ENCODE data around the gene ZNF613. TPM values are rescaled to one million over a fixed set of nuclear protein-coding genes. Genes with fewer than 3 reads are reported as not detected.
"Not testable (repeated sequence)": the region's sequence is repeated elsewhere in the genome, so short reads cannot be mapped to it uniquely, and the experiment has no call there.

ZNF613 gene
- polyA plus RNA-seq, 6 donors from 2014 or later = 2.1 to 8.4 (median 6.1) TPM

- H3K27me3 Mint-ChIP-seq; ATAC-seq (ENCODE audit: low read depth in 2 of 2); H3K27ac Mint-ChIP-seq; H3K4me1 Mint-ChIP-seq; DNase-seq: not testable (repeated sequence)
- Mint-ChIP-seq H3K9me3 (peaks cover 24 to 90% (median 67%) of the 10 kb centered on the region in 7 donors), H3K36me3 (peaks cover 50 to 52% of the 10 kb centered on the region in 2 donors), H3K4me3 (peak overlapping the region in 1 of 8 donors; percentile 9)
Measured at GRCh38 chr19:51957846-51958245, 30.6 kb downstream of the ZNF613 start.

GRCh38 chr19:51959791-51960190 is 32.5 kb downstream of the ZNF613 start:
- H3K27me3 Mint-ChIP-seq = no peaks in the 10 kb centered on the region
- no peak for ATAC-seq (ENCODE audit: low read depth in 2 of 2)
- H3K9me3 Mint-ChIP-seq = peaks cover 28 to 96% (median 72%) of the 10 kb centered on the region in 7 donors
- H3K4me3 Mint-ChIP-seq = no peak overlapping the region
- no peak for DNase-seq
- no peak overlapping the region for H3K27ac Mint-ChIP-seq
- peaks cover 56 to 70% of the 10 kb centered on the region in 2 donors for H3K36me3 Mint-ChIP-seq
- H3K4me1 Mint-ChIP-seq = peaks cover 0 to 4% (median 4%) of the 10 kb centered on the region in 3 donors

- Mint-ChIP-seq H3K36me3 (peaks cover 59 to 79% of the 10 kb centered on the region in 2 donors), H3K9me3 (peaks cover 36 to 96% (median 76%) of the 10 kb centered on the region in 7 donors), H3K27ac (peak overlapping the region in 1 of 6 donors; percentile 47)
- not testable (repeated sequence) for H3K4me3 Mint-ChIP-seq; ATAC-seq (ENCODE audit: low read depth in 2 of 2); H3K27me3 Mint-ChIP-seq; DNase-seq; H3K4me1 Mint-ChIP-seq
Measured at GRCh38 chr19:51960621-51961233, 33.5 kb downstream of the ZNF613 start.

GRCh38 chr19:51965583-51965982 is 38.3 kb downstream of the ZNF613 start:
- Mint-ChIP-seq H3K9me3 (peaks cover 30 to 95% (median 80%) of the 10 kb centered on the region in 7 donors), H3K27me3 (no peaks in the 10 kb centered on the region)

GRCh38 chr19:51970718-51971117 is 43.4 kb downstream of the ZNF613 start:
- DNase-seq (no peak), ATAC-seq (ENCODE audit: low read depth in 2 of 2) (no peak)
- Mint-ChIP-seq H3K36me3 (peaks cover 70 to 73% of the 10 kb centered on the region in 2 donors), H3K27ac (no peak overlapping the region), H3K4me1 (peaks cover 0 to 5% (median 0%) of the 10 kb centered on the region in 3 donors), H3K9me3 (peaks cover 13 to 91% (median 74%) of the 10 kb centered on the region in 7 donors), H3K4me3 (no peak overlapping the region), H3K27me3 (no peaks in the 10 kb centered on the region)

More at GRCh38 chr19:51965583-51965982, 38.3 kb downstream of the ZNF613 start:
- peaks cover 71 to 83% of the 10 kb centered on the region in 2 donors for H3K36me3 Mint-ChIP-seq
- no peak overlapping the region for H3K27ac Mint-ChIP-seq
- H3K4me3 Mint-ChIP-seq = peak overlapping the region in 1 of 8 donors; percentile 56
- peaks cover 0 to 9% (median 4%) of the 10 kb centered on the region in 3 donors for H3K4me1 Mint-ChIP-seq
- DNase-seq = no peak
- ATAC-seq (ENCODE audit: low read depth in 2 of 2) = no peak

- H3K9me3 Mint-ChIP-seq = peaks cover 19 to 89% (median 77%) of the 10 kb centered on the region in 7 donors
- peaks cover 0 to 5% (median 0%) of the 10 kb centered on the region in 3 donors for H3K4me1 Mint-ChIP-seq
- H3K27ac Mint-ChIP-seq = no peak overlapping the region
- no peak for DNase-seq
- H3K4me3 Mint-ChIP-seq = no peak overlapping the region
- H3K36me3 Mint-ChIP-seq = peaks cover 74 to 78% of the 10 kb centered on the region in 2 donors
- H3K27me3 Mint-ChIP-seq = no peaks in the 10 kb centered on the region
- ATAC-seq (ENCODE audit: low read depth in 2 of 2) = no peak
Measured at GRCh38 chr19:51971624-51972023, 44.4 kb downstream of the ZNF613 start.

GRCh38 chr19:51975787-51976186 is 48.5 kb downstream of the ZNF613 start:
- not testable (repeated sequence) for ATAC-seq (ENCODE audit: low read depth in 2 of 2); H3K4me3 Mint-ChIP-seq; H3K27me3 Mint-ChIP-seq; H3K4me1 Mint-ChIP-seq; DNase-seq
- Mint-ChIP-seq H3K27ac (peak overlapping the region in 1 of 6 donors; percentile 7), H3K36me3 (peaks cover 80% of the 10 kb centered on the region in 2 donors), H3K9me3 (peaks cover 10 to 93% (median 86%) of the 10 kb centered on the region in 7 donors)

- H3K27me3 Mint-ChIP-seq = no peaks in the 10 kb centered on the region
- DNase-seq (no peak), ATAC-seq (ENCODE audit: low read depth in 2 of 2) (no peak)
- no peak overlapping the region for H3K4me3 Mint-ChIP-seq
- peaks cover 2 to 5% (median 4%) of the 10 kb centered on the region in 3 donors for H3K4me1 Mint-ChIP-seq
- H3K27ac Mint-ChIP-seq = no peak overlapping the region
- peaks cover 79% of the 10 kb centered on the region in 2 donors for H3K36me3 Mint-ChIP-seq
- peaks cover 6 to 91% (median 85%) of the 10 kb centered on the region in 7 donors for H3K9me3 Mint-ChIP-seq
Measured at GRCh38 chr19:51976852-51977251, 49.6 kb downstream of the ZNF613 start.

GRCh38 chr19:51977346-51977745 is 50.1 kb downstream of the ZNF613 start:
- peaks cover 78 to 79% of the 10 kb centered on the region in 2 donors for H3K36me3 Mint-ChIP-seq
- peaks cover 5 to 91% (median 85%) of the 10 kb centered on the region in 7 donors for H3K9me3 Mint-ChIP-seq
- H3K27ac Mint-ChIP-seq = peak overlapping the region in 1 of 6 donors; percentile 9
- no peak overlapping the region for H3K4me3 Mint-ChIP-seq
- H3K4me1 Mint-ChIP-seq = peaks cover 2 to 5% (median 4%) of the 10 kb centered on the region in 3 donors
- DNase-seq = no peak
- H3K27me3 Mint-ChIP-seq = no peaks in the 10 kb centered on the region
- no peak for ATAC-seq (ENCODE audit: low read depth in 2 of 2)

- Mint-ChIP-seq H3K27me3 (no peaks in the 10 kb centered on the region), H3K4me1 (peaks cover 4 to 10% (median 9%) of the 10 kb centered on the region in 3 donors), H3K9me3 (peaks cover 10 to 91% (median 83%) of the 10 kb centered on the region in 7 donors), H3K27ac (no peak overlapping the region), H3K4me3 (peak overlapping the region in 2 of 8 donors; percentile 4 to 43), H3K36me3 (peaks cover 78 to 83% of the 10 kb centered on the region in 2 donors)
- no peak for ATAC-seq (ENCODE audit: low read depth in 2 of 2)
- no peak for DNase-seq
Measured at GRCh38 chr19:51978882-51979281, 51.6 kb downstream of the ZNF613 start.

- Mint-ChIP-seq H3K9me3 (peaks cover 10 to 88% (median 73%) of the 10 kb centered on the region in 7 donors), H3K36me3 (peaks cover 75% of the 10 kb centered on the region in 2 donors), H3K27me3 (no peaks in the 10 kb centered on the region), H3K4me1 (peaks cover 4 to 10% (median 9%) of the 10 kb centered on the region in 3 donors), H3K4me3 (no peak overlapping the region), H3K27ac (no peak overlapping the region)
- ATAC-seq (ENCODE audit: low read depth in 2 of 2) (no peak), DNase-seq (no peak)
Measured at GRCh38 chr19:51980116-51980736, 53.0 kb downstream of the ZNF613 start.

- DNase-seq; H3K4me3 Mint-ChIP-seq; ATAC-seq (ENCODE audit: low read depth in 2 of 2); H3K27me3 Mint-ChIP-seq: not testable (repeated sequence)
- Mint-ChIP-seq H3K36me3 (peaks cover 74 to 75% of the 10 kb centered on the region in 2 donors), H3K9me3 (peaks cover 9 to 90% (median 69%) of the 10 kb centered on the region in 7 donors), H3K27ac (peak overlapping the region in 1 of 6 donors; percentile 28), H3K4me1 (peaks cover 7 to 14% (median 10%) of the 10 kb centered on the region in 3 donors)
Measured at GRCh38 chr19:51980926-51981325, 53.7 kb downstream of the ZNF613 start.

GRCh38 chr19:51983361-51983760 is 56.1 kb downstream of the ZNF613 start:
- ATAC-seq (ENCODE audit: low read depth in 2 of 2) (no peak), DNase-seq (no peak)
- Mint-ChIP-seq H3K27ac (peak overlapping the region in 3 of 6 donors; percentile 3 to 88 (median 59)), H3K4me3 (peak overlapping the region in 1 of 8 donors; percentile 56), H3K36me3 (peaks cover 61 to 72% of the 10 kb centered on the region in 2 donors), H3K4me1 (peaks cover 16 to 23% (median 19%) of the 10 kb centered on the region in 3 donors), H3K9me3 (peaks cover 10 to 85% (median 62%) of the 10 kb centered on the region in 7 donors), H3K27me3 (no peaks in the 10 kb centered on the region)
